Measurements from ENCODE around the gene TRMT61A. TPM values are rescaled to one million over a fixed set of nuclear protein-coding genes. Genes with fewer than 3 reads are reported as not detected.

Gene TRMT61A
- total and polyA plus RNA-seq, 2 of the 13 experiments (the other 11 are each of a cell fraction or from before 2014, with no cell fraction given) = 6.5 to 13.6 TPM

GRCh38 chr14:103549361-103550311 is 20.6 kb downstream of the TRMT61A start:
- intact Hi-C loops (cut with micrococcal nuclease; ENCODE audit: unreplicated experiment) (no loop called here), in situ Hi-C loops (cut with HindIII; ENCODE audit: extremely low pct_ligation_motif_present, low pct_unique_long_range_greater_than_20kb) (loop anchor here (5.0 kb wide), 1 partner anchor 47 kb away; no protein-coding TSS in a partner anchor)
- ATAC-seq (peak; percentile 93), FAIRE-seq (peak; percentile 66), DNase-seq (ENCODE audit: low spot score) (peak; percentile 89)
- H3K79me2 ChIP-seq (ENCODE audit: insufficient read depth, low read length) = no peaks in the 10 kb centered on the region
- no peaks in the 10 kb centered on the region for H3K36me3 ChIP-seq (replicated peaks in 1 of 2; ENCODE audit: control insufficient read depth in 1 of 2, insufficient read depth in 2 of 2, low read length in 2 of 2)
- CTCF ChIA-PET (ENCODE audit: low intra/inter-chr PET ratio, low total read pairs) = interaction anchor here (0.6 to 1.6 kb wide), 3 partner anchors 31 to 50 kb away, joined by 3 to 6 read pairs (median 6); no protein-coding TSS in a partner anchor
- peak overlapping the region; percentile 59 for H3K27ac ChIP-seq (ENCODE audit: extremely low read length, insufficient read depth, low read length)
- no peaks in the 10 kb centered on the region for H4K20me1 ChIP-seq (ENCODE audit: insufficient read depth, low read length)
- H3K4me1 ChIP-seq (ENCODE audit: insufficient read depth, low read length) = peaks cover 21% of the 10 kb centered on the region
- 54% methylated on average over 18 of the region's 30 CpGs for WGBS (ENCODE audit: low lambda C conversion rate)
- H2AFZ ChIP-seq (ENCODE audit: low read length) = no peak overlapping the region
- no TSS peak for BruUV-seq (replicated peaks)
- peak overlapping the region in 2 of 3 experiments; percentile 34 to 65; a peak in 4 of 6 replicates for H3K4me3 ChIP-seq (replicated peaks in 1 of 3; ENCODE audit: insufficient read depth in 1 of 3, low read depth in 2 of 3, low read length in 3 of 3)
- H3K9me3 ChIP-seq (ENCODE audit: low read length) = no peaks in the 10 kb centered on the region
- peak overlapping the region; percentile 85 for H3K4me2 ChIP-seq (ENCODE audit: low read depth, low read length)
- H3K27me3 ChIP-seq (ENCODE audit: control insufficient read depth in 1 of 2, insufficient read depth in 2 of 2, low read length in 2 of 2) = no peaks in the 10 kb centered on the region
- peak overlapping the region; percentile 58 for H3K9ac ChIP-seq (ENCODE audit: insufficient read depth, low read depth, low read length)
- POLR2A ChIA-PET = interaction anchor here (1.0 to 3.0 kb wide), 5 partner anchors 10 to 27 kb away, joined by 3 to 21 read pairs (median 6); partner anchors contain the start of genes BAG5, CKB and TRMT61A
- TF ChIP-seq NR3C1 (CRISPR knock-in tag; IDR thresholded peaks at IDR 0.05) (no peak), KDM4B (CRISPR knock-in tag; IDR thresholded peaks at IDR 0.05) (no peak), ZBTB4 (CRISPR knock-in tag; IDR thresholded peaks at IDR 0.05; ENCODE audit: borderline replicate concordance) (peak; percentile 75; the same call in 1 of the 2 replicates), PHB2 (IDR thresholded peaks at IDR 0.05; ENCODE audit: partially characterized antibody) (no peak), ZNF460 (CRISPR knock-in tag; IDR thresholded peaks at IDR 0.05; ENCODE audit: borderline replicate concordance) (peak; percentile 10; the same call in 1 of the 2 replicates), RAD51 (IDR thresholded peaks at IDR 0.05; ENCODE audit: borderline replicate concordance) (no peak), IKZF1 (IDR thresholded peaks at IDR 0.05) (no peak), SRSF1 (optimal IDR thresholded peaks at IDR 0.05; ENCODE audit: low read depth, low read length) (peak; percentile 71), ZNF274 (CRISPR knock-in tag; IDR thresholded peaks at IDR 0.05) (peak; percentile 73; the same call in 1 of the 2 replicates), MXD4 (CRISPR knock-in tag; IDR thresholded peaks at IDR 0.05) (no peak; the same call in 1 of the 2 replicates), ZNF496 (CRISPR knock-in tag; IDR thresholded peaks at IDR 0.05; ENCODE audit: insufficient replicate concordance) (no peak), ZNF337 (CRISPR knock-in tag; IDR thresholded peaks at IDR 0.05; ENCODE audit: borderline replicate concordance, low read depth) (no peak), CEBPB (IDR thresholded peaks at IDR 0.05; ENCODE audit: borderline replicate concordance, low read depth, low read length) (no peak), ZNF205 (CRISPR knock-in tag; IDR thresholded peaks at IDR 0.05) (no peak), TRIM22 (IDR thresholded peaks at IDR 0.05) (no peak), XBP1 (CRISPR knock-in tag; IDR thresholded peaks at IDR 0.05) (no peak), SP140L (CRISPR knock-in tag; IDR thresholded peaks at IDR 0.05; ENCODE audit: borderline replicate concordance) (no peak), MIXL1 (CRISPR knock-in tag; IDR thresholded peaks at IDR 0.05) (0 out of 2 replicates have a peak, but pooled peaks have one; percentile 6), ZNF253 (CRISPR knock-in tag; IDR thresholded peaks at IDR 0.05; ENCODE audit: borderline replicate concordance) (no peak)
